CD14-positive monocyte (primary cell): Measurements from ENCODE around the gene TBL1XR1. TPM values are rescaled to one million over a fixed set of nuclear protein-coding genes. Genes with fewer than 3 reads are reported as not detected.
"Not testable (repeated sequence)": the region's sequence is repeated elsewhere in the genome, so short reads cannot be mapped to it uniquely, and the experiment has no call there.

Source experiments
- DNase-seq, 3 donors: peaks; one replicate each; pipeline ENCODE4 v3.0.0-alpha.2; 2011 to 2022
- H2AFZ ChIP-seq: 2 replicates; pipeline ENCODE4 v1.6.0; 2012; ENCODE audit warnings: mild to moderate bottlenecking, low read depth, low read length, inconsistent platforms; ENCODE audit not compliant: insufficient read depth, poor library complexity, severe bottlenecking
- H3K27ac ChIP-seq, 2 donors: 1 replicate in 1 of 2; 2 replicates in 1 of 2; pipeline ENCODE4 v1.5.1; 2012 to 2013; ENCODE audit warnings: low read length in 2 of 2, control low read depth in 1 of 2, inconsistent platforms in 1 of 2, low read depth in 1 of 2, mild to moderate bottlenecking in 1 of 2
- H3K27me3 ChIP-seq, 2 donors: one replicate each; pipeline versions ENCODE4 v1.6.0 to v1.6.1; 2011 to 2013; ENCODE audit warnings: low read length in 2 of 2; ENCODE audit not compliant: control insufficient read depth in 2 of 2, insufficient read depth in 2 of 2
- H3K36me3 ChIP-seq, 2 donors: replicated peaks in 1 of 2; 1 replicate in 1 of 2; 2 replicates in 1 of 2; pipeline versions ENCODE4 v1.5.1 to v1.6.1; 2012 to 2013; ENCODE audit warnings: low read length in 2 of 2, control low read depth in 1 of 2, inconsistent platforms in 1 of 2, mild to moderate bottlenecking in 1 of 2; ENCODE audit not compliant: insufficient read depth in 2 of 2, control insufficient read depth in 1 of 2
- H3K4me1 ChIP-seq, 2 donors: 1 replicate in 1 of 2; 2 replicates in 1 of 2; pipeline versions ENCODE4 v1.5.1 to v1.6.1; 2012 to 2013; ENCODE audit warnings: low read length in 2 of 2, control low read depth in 1 of 2, inconsistent platforms in 1 of 2, mild to moderate bottlenecking in 1 of 2, moderate library complexity in 1 of 2; ENCODE audit not compliant: insufficient read depth in 2 of 2, control insufficient read depth in 1 of 2
- H3K4me2 ChIP-seq: replicated peaks from 2 replicates; pipeline ENCODE3; 2012; ENCODE audit warnings: low read length, moderate library complexity, mild to moderate bottlenecking; ENCODE audit not compliant: poor library complexity, severe bottlenecking; ENCODE audit errors: extremely low read depth
- H3K4me3 ChIP-seq, 3 experiments: fragments of 200-600 bp in 1 of 3; sonication (generic) in 1 of 3; replicated peaks in 1 of 3; 1 replicate in 2 of 3; 2 replicates in 1 of 3; pipeline ENCODE4 v1.5.1; 2011 to 2013; ENCODE audit warnings: low read length in 3 of 3, mild to moderate bottlenecking in 3 of 3, control low read depth in 2 of 3, low read depth in 2 of 3, inconsistent platforms in 1 of 3, moderate library complexity in 1 of 3
- H3K79me2 ChIP-seq: 2 replicates; pipeline ENCODE4 v1.6.0; 2012; ENCODE audit warnings: mild to moderate bottlenecking, control low read depth, inconsistent platforms, low read length, moderate library complexity; ENCODE audit not compliant: insufficient read depth
- H3K9ac ChIP-seq: 2 replicates; pipeline ENCODE4 v1.6.0; 2017; ENCODE audit warnings: low read length, mild to moderate bottlenecking; ENCODE audit not compliant: insufficient read depth, poor library complexity, severe bottlenecking
- H3K9me3 ChIP-seq, 2 donors: replicated peaks in 1 of 2; 1 replicate in 1 of 2; 2 replicates in 1 of 2; pipeline versions ENCODE4 v1.5.1 to v1.6.1; 2012 to 2013; ENCODE audit warnings: low read length in 2 of 2, control low read depth in 1 of 2; ENCODE audit not compliant: control insufficient read depth in 1 of 2, insufficient read depth in 1 of 2
- H4K20me1 ChIP-seq: 2 replicates; pipeline ENCODE4 v1.6.0; 2012; ENCODE audit warnings: mild to moderate bottlenecking, low read length, control low read depth, moderate library complexity; ENCODE audit not compliant: insufficient read depth
- H3K27ac Mint-ChIP-seq, 7 donors: one replicate each; pipeline ENCODE4 v1.8.0; 2020; ENCODE audit warnings: mild to moderate bottlenecking in 7 of 7, mixed read lengths in 7 of 7, moderate library complexity in 6 of 7, inconsistent platforms in 2 of 7
- H3K27me3 Mint-ChIP-seq, 3 donors: one replicate each; pipeline ENCODE4 v1.8.0; 2021 to 2022; ENCODE audit warnings: low read depth in 3 of 3, mild to moderate bottlenecking in 3 of 3, mixed read lengths in 3 of 3, moderate library complexity in 3 of 3, inconsistent platforms in 1 of 3
- H3K36me3 Mint-ChIP-seq, 2 donors: one replicate each; pipeline ENCODE4 v1.8.0; 2020; ENCODE audit warnings: mixed read lengths in 2 of 2, inconsistent platforms in 1 of 2, mild to moderate bottlenecking in 1 of 2
- H3K4me1 Mint-ChIP-seq: one replicate; pipeline ENCODE4 v1.8.0; 2020; ENCODE audit warnings: mild to moderate bottlenecking, mixed read lengths
- H3K4me3 Mint-ChIP-seq, 2 donors: one replicate each; pipeline ENCODE4 v1.8.0; 2020; ENCODE audit warnings: mild to moderate bottlenecking in 2 of 2, mixed read lengths in 2 of 2, moderate library complexity in 1 of 2
- H3K9me3 Mint-ChIP-seq, 7 donors: one replicate each; pipeline ENCODE4 v1.8.0; 2020 to 2022; ENCODE audit warnings: mixed read lengths in 7 of 7, mild to moderate bottlenecking in 6 of 7, moderate library complexity in 6 of 7, inconsistent platforms in 2 of 7
- CTCF ChIP-seq: fragments of 200-600 bp; IDR thresholded peaks from one replicate; pipeline ENCODE4 v1.8.0; 2022; ENCODE audit warnings: antibody characterized with exemption, mild to moderate bottlenecking
- WGBS: methylation state at CpG from one replicate; pipeline ENCODE4 v1.1.5; 2013; ENCODE audit warnings: missing lambda C conversion rate; ENCODE audit not compliant: insufficient coverage; 5-methylcytosine and 5-hydroxymethylcytosine counted together
- intact Hi-C, 2 donors: fragments of 100-400 bp; cut with micrococcal nuclease; formaldehyde crosslinking; loops; one replicate each; pipeline versions ENCODE4 v1.15.0 to v1.15.1; 2023
- polyA plus RNA-seq, 3 donors: library from polyadenylated mRNA; depleted of rRNA in 1 of 3; unstranded in 2 of 3; stranded (reverse) in 1 of 3; fragments of 300-500 nt in 2 of 3; fragments of >200 nt in 1 of 3; fragmentation: Illumina TruSeq in 2 of 3; gene quantifications; 1 replicate in 2 of 3; 2 replicates in 1 of 3; pipeline ENCODE4 v1.2.3, GENCODE V29; 2012 to 2021

TBL1XR1 gene
- polyA plus RNA-seq, 3 donors: 10.2 to 20.4 (median 18.3) TPM

DNA sequence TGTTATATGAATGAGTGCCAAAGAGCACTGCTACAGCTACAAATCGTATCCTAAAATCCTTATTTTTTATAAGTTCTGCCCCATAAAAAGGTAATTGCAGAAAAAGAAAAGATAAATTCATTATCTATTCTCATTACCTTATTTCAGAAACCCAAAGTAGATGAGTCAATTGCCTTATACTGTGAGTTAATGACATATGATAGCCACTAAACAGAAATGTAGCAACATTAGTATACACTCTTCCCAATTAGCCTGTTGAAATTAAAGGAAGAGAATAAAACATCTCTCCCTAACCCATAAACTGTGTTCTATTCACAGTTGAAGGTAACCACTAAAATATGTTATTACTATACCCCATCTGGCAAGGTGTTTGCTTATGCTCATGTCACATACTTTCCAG, 11.0 kb downstream of the TBL1XR1 start:
- no peak overlapping the region for H3K27ac ChIP-seq
- Mint-ChIP-seq H3K27me3 (peaks cover 0 to 2% (median 0%) of the 10 kb centered on the region in 3 donors), H3K4me1 (peaks cover 44% of the 10 kb centered on the region), H3K27ac (no peak overlapping the region), H3K36me3 (no peaks in the 10 kb centered on the region), H3K9me3 (no peaks in the 10 kb centered on the region), H3K4me3 (no peak overlapping the region)
- H3K9me3 ChIP-seq: no peaks in the 10 kb centered on the region
- intact Hi-C loops: no loop called here
- H3K27me3 ChIP-seq: no peaks in the 10 kb centered on the region
- DNase-seq: no peak
- peaks cover 97% of the 10 kb centered on the region for H4K20me1 ChIP-seq
- WGBS: no CpG with 5 or more reads among the region's 1 CpG
- H3K79me2 ChIP-seq: peaks cover 100% of the 10 kb centered on the region
- no peaks in the 10 kb centered on the region for H3K36me3 ChIP-seq
- peaks cover 5% of the 10 kb centered on the region in 2 donors for H3K4me1 ChIP-seq
- no peak overlapping the region for H3K4me2 ChIP-seq
- H2AFZ ChIP-seq: no peak overlapping the region
- TF ChIP-seq CTCF: no peak
- no peak overlapping the region for H3K9ac ChIP-seq
- H3K4me3 ChIP-seq: no peak overlapping the region

DNA sequence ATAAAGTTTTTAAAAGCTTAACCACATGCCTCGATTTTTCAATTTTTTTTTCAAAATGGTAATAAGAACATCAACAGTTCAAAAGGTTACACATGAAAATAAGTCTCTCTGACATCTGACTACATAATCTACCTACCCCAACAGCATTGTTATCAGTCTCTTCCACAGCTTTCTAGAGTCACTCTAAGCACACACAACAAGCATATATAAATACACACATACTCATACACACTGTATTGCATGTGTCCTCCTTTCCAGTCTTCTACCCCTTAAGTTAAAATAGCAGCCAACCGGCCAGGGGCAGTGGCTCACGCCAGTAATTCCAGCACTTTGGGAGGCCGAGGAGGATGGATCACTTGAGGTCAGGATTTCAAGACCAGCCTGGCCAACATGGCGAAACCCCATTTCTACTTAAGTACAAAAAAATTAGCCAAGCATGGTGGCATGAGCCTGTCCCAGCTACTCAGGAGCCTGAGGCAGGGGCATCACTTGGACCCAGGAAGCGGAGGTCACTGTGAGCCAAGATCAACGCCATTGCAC, 12.2 kb downstream of the TBL1XR1 start:
- Mint-ChIP-seq H3K27me3 (peaks cover 0 to 3% (median 0%) of the 10 kb centered on the region in 3 donors), H3K4me3 (no peak overlapping the region), H3K9me3 (no peaks in the 10 kb centered on the region), H3K36me3 (peaks cover 0 to 3% of the 10 kb centered on the region in 2 donors), H3K4me1 (peaks cover 41% of the 10 kb centered on the region), H3K27ac (peak overlapping the region in 3 of 7 donors; percentile 2 to 48 (median 33))
- Histone ChIP-seq H3K27ac (peak overlapping the region in 1 of 2 donors; percentile 53), H3K36me3 (no peaks in the 10 kb centered on the region), H3K4me2 (no peak overlapping the region), H3K4me3 (no peak overlapping the region), H4K20me1 (peaks cover 95% of the 10 kb centered on the region), H3K27me3 (no peaks in the 10 kb centered on the region), H3K79me2 (peaks cover 100% of the 10 kb centered on the region), H3K4me1 (no peaks in the 10 kb centered on the region), H3K9ac (no peak overlapping the region), H2AFZ (no peak overlapping the region), H3K9me3 (no peaks in the 10 kb centered on the region)
- DNase-seq: no peak
- WGBS: 91% methylated on average over 7 of the region's 7 CpGs
- no peak for TF ChIP-seq CTCF
- intact Hi-C loops: no loop called here

DNA sequence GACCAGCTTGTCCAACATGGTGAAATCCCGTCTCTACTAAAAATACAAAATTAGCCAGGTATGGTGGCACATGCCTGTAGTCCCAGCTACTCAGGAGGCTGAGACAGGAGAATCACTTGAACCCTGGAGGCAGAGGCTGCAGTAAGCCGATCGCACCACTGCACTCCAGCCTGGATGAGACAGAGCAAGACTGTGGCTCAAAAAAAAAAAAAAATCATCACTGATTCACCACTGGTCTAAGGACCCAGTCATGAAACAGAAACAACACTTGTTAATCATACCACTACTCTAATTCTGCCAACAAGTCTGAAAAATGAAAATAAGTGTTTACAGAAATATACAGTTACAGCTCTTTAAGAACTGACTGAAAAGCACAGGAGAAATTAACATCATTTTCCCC, 12.7 kb downstream of the TBL1XR1 start:
- not testable (repeated sequence) for H3K27me3 Mint-ChIP-seq

More for the DNA sequence above, 12.7 kb downstream of the TBL1XR1 start:
- H3K9ac ChIP-seq, H3K36me3 Mint-ChIP-seq, H3K4me3 Mint-ChIP-seq, H3K4me3 ChIP-seq, H3K9me3 ChIP-seq, intact Hi-C loops, H3K36me3 ChIP-seq, H3K9me3 Mint-ChIP-seq, H3K4me2 ChIP-seq, DNase-seq, H2AFZ ChIP-seq, H3K27me3 ChIP-seq, H3K4me1 ChIP-seq: not testable (repeated sequence)
- Histone ChIP-seq H3K79me2 (peaks cover 100% of the 10 kb centered on the region), H3K27ac (peak overlapping the region in 1 of 2 donors; percentile 53), H4K20me1 (peaks cover 95% of the 10 kb centered on the region)
- H3K4me1 Mint-ChIP-seq: peaks cover 45% of the 10 kb centered on the region
- 100% methylated on average over 1 of the region's 3 CpGs for WGBS
- peak overlapping the region in 2 of 7 donors; percentile 12 to 25 for H3K27ac Mint-ChIP-seq
